MCF 10A (cell line): ENCODE measurements around the gene KCNJ15. TPM values are rescaled to one million over a fixed set of nuclear protein-coding genes. Genes with fewer than 3 reads are reported as not detected.

Experiments
- BruUV-seq: library from RNA; stranded (reverse); fragments of 400-500 nt; replicated peaks from 2 replicates; lab custom pipeline; 2021; lab: Mats Ljungman, UMichigan
- CTCF ChIA-PET: fragments of 300-600 bp; sonication (Branson Sonifier 250); formaldehyde crosslinking; extraction: SDS; loops from one replicate; lab custom pipeline; 2021; ENCODE audit warnings: antibody characterized with exemption, inconsistent platforms; lab: Yijun Ruan, JAX
- POLR2A ChIA-PET: fragments of 300-600, 350-650 bp; sonication (Branson Sonifier 250); formaldehyde crosslinking; extraction: SDS; loops from one replicate; lab custom pipeline; 2020; ENCODE audit warnings: antibody characterized with exemption, inconsistent platforms; lab: Yijun Ruan, JAX
- DNase-seq: peaks from one replicate; pipeline ENCODE4 v3.0.0-alpha.2; 2018; ENCODE audit not compliant: unreplicated experiment
- H3K27ac Mint-ChIP-seq: one replicate; pipeline ENCODE4 v1.8.0; 2022; ENCODE audit warnings: mild to moderate bottlenecking, low read depth, mixed read lengths; ENCODE audit not compliant: unreplicated experiment
- H3K27me3 Mint-ChIP-seq: one replicate; pipeline ENCODE4 v1.8.0; 2022; ENCODE audit warnings: mixed read lengths; ENCODE audit not compliant: insufficient read depth, unreplicated experiment
- H3K36me3 Mint-ChIP-seq: one replicate; pipeline ENCODE4 v1.8.0; 2022; ENCODE audit warnings: mild to moderate bottlenecking, moderate library complexity, mixed read lengths; ENCODE audit not compliant: insufficient read depth, unreplicated experiment
- H3K4me1 Mint-ChIP-seq: one replicate; pipeline ENCODE4 v1.8.0; 2022; ENCODE audit warnings: mixed read lengths; ENCODE audit not compliant: insufficient read depth, unreplicated experiment
- H3K4me3 Mint-ChIP-seq: one replicate; pipeline ENCODE4 v1.8.0; 2022; ENCODE audit warnings: mild to moderate bottlenecking, moderate library complexity, mixed read lengths; ENCODE audit not compliant: unreplicated experiment
- H3K9me3 Mint-ChIP-seq: one replicate; pipeline ENCODE4 v1.8.0; 2022; ENCODE audit warnings: mixed read lengths; ENCODE audit not compliant: unreplicated experiment
- CTCF ChIP-seq: fragments of 200-600 bp; IDR thresholded peaks from one replicate; pipeline ENCODE4 v1.8.0; 2022; ENCODE audit warnings: antibody characterized with exemption, mild to moderate bottlenecking; ENCODE audit not compliant: unreplicated experiment
- intact Hi-C: fragments of 100-400 bp; cut with micrococcal nuclease; formaldehyde crosslinking; loops from 2 replicates; pipeline ENCODE4 v1.14.1; 2022
- total RNA-seq: library from RNA; stranded (reverse); gene quantifications from 2 replicates; pipeline ENCODE4 v1.2.3, GENCODE V29; 2022

Gene KCNJ15
- total RNA-seq, 1 experiment from 2014 or later = 2.2 TPM

DNA sequence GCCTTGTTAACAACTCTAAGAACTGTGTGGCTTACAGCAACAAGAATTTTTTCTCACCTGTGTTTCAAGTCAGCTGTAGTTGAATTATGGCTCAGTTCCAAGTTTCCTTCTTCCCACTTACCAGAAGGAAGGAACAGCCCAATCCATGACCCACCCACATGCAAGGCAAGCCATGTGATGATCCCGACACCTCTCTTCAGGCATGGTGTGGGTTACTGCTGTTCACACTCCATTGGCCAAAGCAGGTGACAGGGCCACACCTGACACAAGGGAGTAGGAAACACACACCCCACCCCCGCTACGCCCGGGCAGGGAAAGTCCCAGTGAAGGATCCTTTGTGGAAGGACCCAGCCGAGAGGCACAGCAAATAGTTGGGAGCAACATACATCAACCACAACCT lies 36.3 kb downstream of the KCNJ15 start:
- no peak for TF ChIP-seq CTCF
- intact Hi-C loops = no loop called here
- CTCF ChIA-PET = interaction anchor here (0.6 to 1.6 kb wide), 6 partner anchors 13 to 967 kb away, joined by 3 to 6 read pairs (median 4); no protein-coding TSS in a partner anchor

DNA sequence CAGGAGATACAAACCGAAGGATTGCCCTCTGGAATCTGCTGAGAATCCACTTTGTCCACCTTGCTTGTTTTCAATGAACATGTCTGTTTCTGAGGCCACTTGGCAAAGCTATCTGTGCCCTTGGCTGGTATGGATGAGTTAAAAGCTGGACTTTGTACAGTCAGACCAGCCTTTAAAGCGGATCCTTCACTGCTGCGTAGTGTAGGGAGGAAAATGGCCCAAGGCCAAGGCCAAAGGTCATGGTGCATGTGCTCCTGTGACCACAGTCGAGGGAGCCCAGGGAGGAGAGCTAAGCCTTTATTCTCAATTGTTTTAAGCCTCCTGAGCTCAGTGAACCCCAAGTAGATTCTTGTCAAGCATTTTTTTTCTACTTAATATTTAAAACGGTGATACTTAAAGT lies 37.0 kb downstream of the KCNJ15 start:
- CTCF ChIA-PET = interaction anchor here (0.6 to 1.6 kb wide), 8 partner anchors 13 to 968 kb away, joined by 3 to 6 read pairs (median 4); no protein-coding TSS in a partner anchor
- no peak for TF ChIP-seq CTCF
- no peak overlapping the region for H3K27ac Mint-ChIP-seq
- POLR2A ChIA-PET = interaction anchor here (1.1 to 1.9 kb wide), 2 partner anchors 10 to 16 kb away, joined by 7 to 11 read pairs; no protein-coding TSS in a partner anchor
- no peak overlapping the region for H3K4me3 Mint-ChIP-seq
- no TSS peak for BruUV-seq
- no peaks in the 10 kb centered on the region for H3K27me3 Mint-ChIP-seq
- no peaks in the 10 kb centered on the region for H3K9me3 Mint-ChIP-seq
- H3K4me1 Mint-ChIP-seq = peaks cover 39% of the 10 kb centered on the region
- intact Hi-C loops = no loop called here
- no peaks in the 10 kb centered on the region for H3K36me3 Mint-ChIP-seq
- DNase-seq = no peak

More for the DNA sequence above, 36.3 kb downstream of the KCNJ15 start:
- Mint-ChIP-seq H3K36me3 (no peaks in the 10 kb centered on the region), H3K27ac (no peak overlapping the region), H3K4me3 (no peak overlapping the region), H3K27me3 (no peaks in the 10 kb centered on the region), H3K4me1 (peaks cover 39% of the 10 kb centered on the region), H3K9me3 (no peaks in the 10 kb centered on the region)
- no TSS peak for BruUV-seq
- POLR2A ChIA-PET = interaction anchor here (1.0 to 1.9 kb wide), 4 partner anchors 8 to 896 kb away, joined by 3 to 11 read pairs (median 6); no protein-coding TSS in a partner anchor
- DNase-seq = no peak

GRCh38 chr21:38294609-38295008 lies 37.8 kb downstream of the KCNJ15 start:
- no peak for DNase-seq
- BruUV-seq = no TSS peak
- CTCF ChIA-PET = interaction anchor here (0.7 to 1.6 kb wide), 5 partner anchors 49 to 168 kb away, joined by 4 to 6 read pairs (median 5); no protein-coding TSS in a partner anchor
- Mint-ChIP-seq H3K4me1 (peaks cover 39% of the 10 kb centered on the region), H3K36me3 (peaks cover 6% of the 10 kb centered on the region), H3K4me3 (no peak overlapping the region), H3K9me3 (no peaks in the 10 kb centered on the region), H3K27ac (no peak overlapping the region), H3K27me3 (no peaks in the 10 kb centered on the region)
- no peak for TF ChIP-seq CTCF
- intact Hi-C loops = no loop called here
- POLR2A ChIA-PET = interaction anchor here (1.1 to 1.9 kb wide), 2 partner anchors 9 to 17 kb away, joined by 7 to 11 read pairs; no protein-coding TSS in a partner anchor

- TF ChIP-seq CTCF = no peak
- ChIA-PET POLR2A (interaction anchor here (0.6 to 1.2 kb wide), 3 partner anchors 18 to 156 kb away, joined by 3 read pairs; no protein-coding TSS in a partner anchor), CTCF (interaction anchor here (0.9 kb wide), 1 partner anchor 56 kb away, joined by 3 read pairs; no protein-coding TSS in a partner anchor)
- H3K4me3 Mint-ChIP-seq = no peak overlapping the region
- H3K27ac Mint-ChIP-seq = peak overlapping the region; percentile 36
- H3K4me1 Mint-ChIP-seq = peaks cover 32% of the 10 kb centered on the region
- intact Hi-C loops = no loop called here
- H3K27me3 Mint-ChIP-seq = no peaks in the 10 kb centered on the region
- no peaks in the 10 kb centered on the region for H3K9me3 Mint-ChIP-seq
- no peak for DNase-seq
- BruUV-seq = no TSS peak
- H3K36me3 Mint-ChIP-seq = peaks cover 8% of the 10 kb centered on the region
These were observed 39.4 kb downstream of the KCNJ15 start for GRCh38 chr21:38295997-38296764.
